NCI-H1694 (cell line): ENCODE data around the gene ISOC1.

Source experiments
- DNase-seq: peaks from one replicate; lab custom pipeline; 2025; lab: John Stamatoyannopoulos, UW

The ISOC1 gene

GRCh38 chr5:129094087-129094923 is at the start of gene ISOC1:
ISOC1 (plus strand) TSS chr5:129094749; CDS start chr5:129094767, 18 bp downstream.
- peak; percentile 69 for DNase-seq

GRCh38 chr5:129046151-129046550 is 48.4 kb upstream of the ISOC1 start:
- DNase-seq, result no peak

GRCh38 chr5:129048509-129048908 is 46.0 kb upstream of the ISOC1 start:
- no peak for DNase-seq

- peak; percentile 5 for DNase-seq
Observed at GRCh38 chr5:129049126-129049799, 45.3 kb upstream of the ISOC1 start.

GRCh38 chr5:129051283-129051682 is 43.3 kb upstream of the ISOC1 start:
- no peak for DNase-seq

GRCh38 chr5:129053438-129053837 is 41.1 kb upstream of the ISOC1 start:
- DNase-seq, result no peak

- DNase-seq, result no peak
Observed at GRCh38 chr5:129057329-129057728, 37.2 kb upstream of the ISOC1 start.

GRCh38 chr5:129061849-129062248 is 32.7 kb upstream of the ISOC1 start:
- DNase-seq, result no peak

GRCh38 chr5:129063483-129064113 is 31.0 kb upstream of the ISOC1 start:
- DNase-seq, result peak; percentile 62

GRCh38 chr5:129065721-129066120 is 28.8 kb upstream of the ISOC1 start:
- no peak for DNase-seq

GRCh38 chr5:129067745-129068144 is 26.8 kb upstream of the ISOC1 start:
- no peak for DNase-seq

GRCh38 chr5:129069292-129069691 is 25.3 kb upstream of the ISOC1 start:
- no peak for DNase-seq

- DNase-seq, result no peak
Observed at GRCh38 chr5:129073111-129073510, 21.4 kb upstream of the ISOC1 start.

GRCh38 chr5:129074903-129075302 is 19.6 kb upstream of the ISOC1 start:
- DNase-seq, result peak; percentile 66

- DNase-seq, result no peak
Observed at GRCh38 chr5:129077433-129078075, 17.0 kb upstream of the ISOC1 start.

GRCh38 chr5:129078247-129078646 is 16.3 kb upstream of the ISOC1 start:
- DNase-seq, result no peak

- DNase-seq, result no peak
Observed at GRCh38 chr5:129078660-129079059, 15.9 kb upstream of the ISOC1 start.

GRCh38 chr5:129079496-129079895 is 15.1 kb upstream of the ISOC1 start:
- DNase-seq, result no peak

- no peak for DNase-seq
Observed at GRCh38 chr5:129080766-129081165, 13.8 kb upstream of the ISOC1 start.

GRCh38 chr5:129082225-129083136 is 12.1 kb upstream of the ISOC1 start:
- DNase-seq, result no peak
